Endodermal cell (in vitro differentiated cells): Measurements from ENCODE around the gene PPIE. TPM values are rescaled to one million over a fixed set of nuclear protein-coding genes. Genes with fewer than 3 reads are reported as not detected.

Source experiments
- DNase-seq: peaks from one replicate; pipeline ENCODE4 v3.0.0-alpha.2; 2017
- H3K27ac ChIP-seq: 2 replicates; pipeline ENCODE4 v1.5.1; 2013; ENCODE audit warnings: mild to moderate bottlenecking, low read depth, low read length, moderate library complexity
- H3K27me3 ChIP-seq: 2 replicates; pipeline ENCODE4 v1.6.1; 2013; ENCODE audit warnings: mild to moderate bottlenecking, low read length, moderate library complexity; ENCODE audit not compliant: insufficient read depth, control insufficient read depth, poor library complexity, severe bottlenecking
- H3K36me3 ChIP-seq: 2 replicates; pipeline ENCODE4 v1.7.0; 2013; ENCODE audit warnings: mild to moderate bottlenecking, low read length, moderate library complexity; ENCODE audit not compliant: control insufficient read depth, insufficient read depth
- H3K4me1 ChIP-seq: one replicate; pipeline ENCODE4 v1.7.0; 2013; ENCODE audit warnings: low read length; ENCODE audit not compliant: control insufficient read depth, insufficient read depth
- H3K4me3 ChIP-seq: 2 replicates; pipeline ENCODE4 v1.5.1; 2013; ENCODE audit warnings: mild to moderate bottlenecking, low read length, moderate library complexity
- H3K9ac ChIP-seq: 2 replicates; pipeline ENCODE4 v1.6.1; 2013; ENCODE audit warnings: mild to moderate bottlenecking, low read length, moderate library complexity; ENCODE audit not compliant: poor library complexity, severe bottlenecking; ENCODE audit errors: extremely low read depth
- H3K9me3 ChIP-seq: 2 replicates; pipeline ENCODE4 v1.6.1; 2013; ENCODE audit warnings: mild to moderate bottlenecking, low read length, moderate library complexity; ENCODE audit not compliant: control insufficient read depth
- H3K27ac Mint-ChIP-seq: 2 replicates; pipeline ENCODE4 v1.8.0; 2020; ENCODE audit warnings: mixed read lengths
- H3K27me3 Mint-ChIP-seq: 2 replicates; pipeline ENCODE4 v1.8.0; 2021; ENCODE audit warnings: mild to moderate bottlenecking, mixed read lengths; ENCODE audit not compliant: insufficient read depth
- H3K36me3 Mint-ChIP-seq: 2 replicates; pipeline ENCODE4 v1.8.0; 2020; ENCODE audit warnings: low read depth, mixed read lengths
- H3K4me1 Mint-ChIP-seq: 2 replicates; pipeline ENCODE4 v1.8.0; 2020; ENCODE audit warnings: mixed read lengths
- H3K4me3 Mint-ChIP-seq: 2 replicates; pipeline ENCODE4 v1.8.0; 2020; ENCODE audit warnings: mild to moderate bottlenecking, moderate library complexity, mixed read lengths
- H3K9me3 Mint-ChIP-seq: 2 replicates; pipeline ENCODE4 v1.8.0; 2020; ENCODE audit warnings: mild to moderate bottlenecking, mixed read lengths
- WGBS, 2 experiments: methylation state at CpG; one replicate each; pipeline versions ENCODE4 v1.1.5 to v1.1.7; 2013; ENCODE audit warnings: missing lambda C conversion rate in 2 of 2, mixed read lengths in 1 of 2; ENCODE audit not compliant: insufficient coverage in 1 of 2, insufficient read length in 1 of 2; 5-methylcytosine and 5-hydroxymethylcytosine counted together
- total RNA-seq, 2 donors: library from RNA; stranded (reverse); fragmentation: NEBNext Ultra II Directional in 1 of 2; extraction: Animal tissue kit (Norgen Biotek cat#: 25700) in 1 of 2; gene quantifications; 2 replicates in 1 of 2; 3 replicates in 1 of 2; pipeline ENCODE4 v1.2.1, GENCODE V29; 2021
- TF ChIP-seq, protein P1 (sequence below): fragments of 200-600 bp; sonication (generic); conservative IDR thresholded peaks from 2 replicates; pipeline ENCODE4 v1.5.0; 2021; ENCODE audit warnings: antibody characterized with exemption, mild to moderate bottlenecking

PPIE gene
- total RNA-seq, 2 donors from 2014 or later: 39.5 to 59.4 TPM

- no peak for DNase-seq
- H3K9me3 Mint-ChIP-seq: peaks cover 3% of the 10 kb centered on the region
- H3K9ac ChIP-seq: no peak overlapping the region
- no peaks in the 10 kb centered on the region for H3K27me3 ChIP-seq
- peaks cover 58% of the 10 kb centered on the region for H3K36me3 Mint-ChIP-seq
- TF ChIP-seq, protein P1, sequence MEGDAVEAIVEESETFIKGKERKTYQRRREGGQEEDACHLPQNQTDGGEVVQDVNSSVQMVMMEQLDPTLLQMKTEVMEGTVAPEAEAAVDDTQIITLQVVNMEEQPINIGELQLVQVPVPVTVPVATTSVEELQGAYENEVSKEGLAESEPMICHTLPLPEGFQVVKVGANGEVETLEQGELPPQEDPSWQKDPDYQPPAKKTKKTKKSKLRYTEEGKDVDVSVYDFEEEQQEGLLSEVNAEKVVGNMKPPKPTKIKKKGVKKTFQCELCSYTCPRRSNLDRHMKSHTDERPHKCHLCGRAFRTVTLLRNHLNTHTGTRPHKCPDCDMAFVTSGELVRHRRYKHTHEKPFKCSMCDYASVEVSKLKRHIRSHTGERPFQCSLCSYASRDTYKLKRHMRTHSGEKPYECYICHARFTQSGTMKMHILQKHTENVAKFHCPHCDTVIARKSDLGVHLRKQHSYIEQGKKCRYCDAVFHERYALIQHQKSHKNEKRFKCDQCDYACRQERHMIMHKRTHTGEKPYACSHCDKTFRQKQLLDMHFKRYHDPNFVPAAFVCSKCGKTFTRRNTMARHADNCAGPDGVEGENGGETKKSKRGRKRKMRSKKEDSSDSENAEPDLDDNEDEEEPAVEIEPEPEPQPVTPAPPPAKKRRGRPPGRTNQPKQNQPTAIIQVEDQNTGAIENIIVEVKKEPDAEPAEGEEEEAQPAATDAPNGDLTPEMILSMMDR: no peak
- H3K27me3 Mint-ChIP-seq: peaks cover 5% of the 10 kb centered on the region
- 95% methylated on average over 4 to 5 of the region's 5 CpGs for WGBS, 2 experiments
- H3K27ac Mint-ChIP-seq: no peak overlapping the region
- no peaks in the 10 kb centered on the region for H3K4me1 Mint-ChIP-seq
- H3K27ac ChIP-seq: no peak overlapping the region
- no peaks in the 10 kb centered on the region for H3K9me3 ChIP-seq
- H3K36me3 ChIP-seq: peaks cover 41% of the 10 kb centered on the region
- H3K4me1 ChIP-seq: no peaks in the 10 kb centered on the region
- H3K4me3 ChIP-seq: no peak overlapping the region
- H3K4me3 Mint-ChIP-seq: no peak overlapping the region
Measured at GRCh38 chr1:39757501-39757900, 18.8 kb downstream of the PPIE start.

- WGBS, 2 experiments: 94 to 96% methylated on average over 10 to 16 of the region's 16 CpGs
- no peak overlapping the region for H3K27ac ChIP-seq
- no peak overlapping the region for H3K4me3 ChIP-seq
- peaks cover 3% of the 10 kb centered on the region for H3K9me3 Mint-ChIP-seq
- H3K4me1 ChIP-seq: no peaks in the 10 kb centered on the region
- peaks cover 6% of the 10 kb centered on the region for H3K27me3 Mint-ChIP-seq
- no peak overlapping the region for H3K4me3 Mint-ChIP-seq
- DNase-seq: no peak
- peaks cover 29% of the 10 kb centered on the region for H3K36me3 ChIP-seq
- TF ChIP-seq, protein P1: no peak
- H3K4me1 Mint-ChIP-seq: no peaks in the 10 kb centered on the region
- peaks cover 46% of the 10 kb centered on the region for H3K36me3 Mint-ChIP-seq
- no peaks in the 10 kb centered on the region for H3K27me3 ChIP-seq
- H3K9ac ChIP-seq: no peak overlapping the region
- H3K9me3 ChIP-seq: no peaks in the 10 kb centered on the region
- H3K27ac Mint-ChIP-seq: no peak overlapping the region
Measured at GRCh38 chr1:39758556-39759435, 20.1 kb downstream of the PPIE start.

DNA sequence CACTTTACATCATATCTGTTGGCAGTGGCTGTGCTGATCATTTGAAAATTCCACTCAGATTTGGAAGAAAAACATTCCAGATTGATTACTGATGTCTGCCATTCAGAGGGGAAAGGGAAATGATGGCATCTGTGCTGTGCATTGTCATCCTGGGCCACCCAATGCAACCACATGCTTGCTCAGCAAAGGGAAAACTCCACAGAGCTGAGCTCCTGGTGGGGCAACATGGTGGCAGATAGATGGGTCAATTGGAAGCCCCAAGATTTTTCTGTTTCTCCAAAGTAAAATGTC, 20.7 kb downstream of the PPIE start:
- no peak overlapping the region for H3K27ac ChIP-seq
- Mint-ChIP-seq H3K4me1 (no peaks in the 10 kb centered on the region), H3K9me3 (peaks cover 3% of the 10 kb centered on the region), H3K27me3 (peaks cover 6% of the 10 kb centered on the region), H3K4me3 (no peak overlapping the region), H3K36me3 (peaks cover 41% of the 10 kb centered on the region), H3K27ac (no peak overlapping the region)
- peaks cover 24% of the 10 kb centered on the region for H3K36me3 ChIP-seq
- H3K27me3 ChIP-seq: no peaks in the 10 kb centered on the region
- no peaks in the 10 kb centered on the region for H3K4me1 ChIP-seq
- H3K9ac ChIP-seq: no peak overlapping the region
- TF ChIP-seq, protein P1: no peak
- H3K9me3 ChIP-seq: no peaks in the 10 kb centered on the region
- H3K4me3 ChIP-seq: no peak overlapping the region
- DNase-seq: no peak
